NB4 (cell line): ENCODE measurements around the gene PDE4A.

Experiments used
- DNase-seq: peaks from one replicate; pipeline ENCODE4 v3.0.0; 2010; ENCODE audit warnings: low read depth
- H3K4me3 ChIP-seq: one replicate; pipeline ENCODE4 v1.5.1; 2011; ENCODE audit warnings: mild to moderate bottlenecking, low read depth, low read length, moderate library complexity
- MAX ChIP-seq: IDR thresholded peaks from 2 replicates; pipeline ENCODE4 v1.6.1; 2011; ENCODE audit warnings: low read depth, low read length
- MYC ChIP-seq: IDR thresholded peaks from 2 replicates; pipeline ENCODE4 v1.6.1; 2011; ENCODE audit warnings: low read depth, low read length
- POLR2A ChIP-seq: IDR thresholded peaks from 2 replicates; pipeline ENCODE4 v1.6.1; 2011; ENCODE audit warnings: mild to moderate bottlenecking; ENCODE audit not compliant: insufficient read length; ENCODE audit errors: extremely low read depth
- TF ChIP-seq, protein P1 (sequence below): IDR thresholded peaks from one replicate; pipeline ENCODE4 v1.5.1; 2012; ENCODE audit warnings: low read depth, low read length

Gene PDE4A

DNA sequence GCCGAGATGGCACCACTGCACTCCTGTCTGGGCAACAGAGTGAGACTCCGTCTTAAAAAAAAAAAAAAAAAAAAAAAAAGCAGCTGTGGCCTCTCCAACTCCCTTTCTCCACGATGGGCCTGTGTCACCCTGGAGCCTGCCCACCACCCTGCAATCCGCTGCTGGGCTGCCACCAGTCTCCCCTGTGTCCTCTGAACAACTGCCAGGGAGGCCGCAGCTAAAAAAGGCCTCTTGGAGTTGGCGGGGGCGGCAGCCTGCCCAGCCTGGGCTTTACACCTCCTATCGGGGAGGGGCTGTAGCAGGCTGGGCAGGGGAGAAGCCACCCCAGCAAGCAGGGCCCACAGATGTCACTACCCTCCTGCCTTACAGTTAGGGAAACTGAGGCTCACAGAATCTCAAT is 20.5 kb upstream of the PDE4A start:
- no peak for DNase-seq
- no peak for TF ChIP-seq POLR2A
- TF ChIP-seq, protein P1, sequence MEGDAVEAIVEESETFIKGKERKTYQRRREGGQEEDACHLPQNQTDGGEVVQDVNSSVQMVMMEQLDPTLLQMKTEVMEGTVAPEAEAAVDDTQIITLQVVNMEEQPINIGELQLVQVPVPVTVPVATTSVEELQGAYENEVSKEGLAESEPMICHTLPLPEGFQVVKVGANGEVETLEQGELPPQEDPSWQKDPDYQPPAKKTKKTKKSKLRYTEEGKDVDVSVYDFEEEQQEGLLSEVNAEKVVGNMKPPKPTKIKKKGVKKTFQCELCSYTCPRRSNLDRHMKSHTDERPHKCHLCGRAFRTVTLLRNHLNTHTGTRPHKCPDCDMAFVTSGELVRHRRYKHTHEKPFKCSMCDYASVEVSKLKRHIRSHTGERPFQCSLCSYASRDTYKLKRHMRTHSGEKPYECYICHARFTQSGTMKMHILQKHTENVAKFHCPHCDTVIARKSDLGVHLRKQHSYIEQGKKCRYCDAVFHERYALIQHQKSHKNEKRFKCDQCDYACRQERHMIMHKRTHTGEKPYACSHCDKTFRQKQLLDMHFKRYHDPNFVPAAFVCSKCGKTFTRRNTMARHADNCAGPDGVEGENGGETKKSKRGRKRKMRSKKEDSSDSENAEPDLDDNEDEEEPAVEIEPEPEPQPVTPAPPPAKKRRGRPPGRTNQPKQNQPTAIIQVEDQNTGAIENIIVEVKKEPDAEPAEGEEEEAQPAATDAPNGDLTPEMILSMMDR: no peak
- no peak for TF ChIP-seq MAX
- no peak overlapping the region for H3K4me3 ChIP-seq

DNA sequence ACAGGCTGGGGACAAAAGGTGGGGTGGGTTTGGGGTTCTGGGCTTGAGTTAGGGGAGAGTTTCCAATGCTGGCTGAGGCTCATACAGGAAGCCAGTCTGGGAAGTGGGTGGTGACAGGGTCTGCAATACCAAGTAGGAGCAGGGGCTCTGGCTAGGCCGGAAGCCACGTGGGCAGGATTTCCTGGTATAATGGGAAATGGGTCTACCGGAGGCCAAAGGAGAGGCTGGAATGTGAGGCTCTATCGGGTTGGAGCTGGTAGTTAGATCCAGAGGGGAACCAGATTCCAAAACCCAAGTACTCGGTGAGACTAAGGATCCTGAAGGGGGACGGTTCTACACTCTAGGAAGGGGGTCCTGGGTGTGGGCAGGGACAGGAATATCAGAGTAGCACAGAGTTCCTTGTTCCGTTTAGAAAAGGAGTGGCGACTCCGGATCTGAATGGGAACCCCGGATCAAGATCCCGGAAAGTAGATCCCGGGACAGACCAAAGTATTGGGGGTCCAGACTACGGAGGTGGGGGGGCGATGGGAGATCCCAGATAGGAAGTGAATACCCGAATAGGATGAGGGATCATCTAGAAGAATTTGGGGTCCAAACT is 17.8 kb upstream of the PDE4A start:
- DNase-seq: peak; percentile 73
- TF ChIP-seq, protein P1: no peak
- peak; percentile 86 for TF ChIP-seq MAX
- H3K4me3 ChIP-seq: peak overlapping the region; percentile 82

- TF ChIP-seq POLR2A (peak; percentile 100), MAX (peak; percentile 92), MYC (peak; percentile 96)
- TF ChIP-seq, protein P1: no peak
- DNase-seq: peak; percentile 100
- H3K4me3 ChIP-seq: peak within 1 kb of the TSS; percentile 82
Measured at GRCh38 chr19:10403137-10404021, 17.0 kb upstream of the PDE4A start, which contains the start of gene CDC37. TSS of gene CDC37 (minus strand) at chr19:10403542. CDS start at chr19:10403479, 63 bp downstream.

DNA sequence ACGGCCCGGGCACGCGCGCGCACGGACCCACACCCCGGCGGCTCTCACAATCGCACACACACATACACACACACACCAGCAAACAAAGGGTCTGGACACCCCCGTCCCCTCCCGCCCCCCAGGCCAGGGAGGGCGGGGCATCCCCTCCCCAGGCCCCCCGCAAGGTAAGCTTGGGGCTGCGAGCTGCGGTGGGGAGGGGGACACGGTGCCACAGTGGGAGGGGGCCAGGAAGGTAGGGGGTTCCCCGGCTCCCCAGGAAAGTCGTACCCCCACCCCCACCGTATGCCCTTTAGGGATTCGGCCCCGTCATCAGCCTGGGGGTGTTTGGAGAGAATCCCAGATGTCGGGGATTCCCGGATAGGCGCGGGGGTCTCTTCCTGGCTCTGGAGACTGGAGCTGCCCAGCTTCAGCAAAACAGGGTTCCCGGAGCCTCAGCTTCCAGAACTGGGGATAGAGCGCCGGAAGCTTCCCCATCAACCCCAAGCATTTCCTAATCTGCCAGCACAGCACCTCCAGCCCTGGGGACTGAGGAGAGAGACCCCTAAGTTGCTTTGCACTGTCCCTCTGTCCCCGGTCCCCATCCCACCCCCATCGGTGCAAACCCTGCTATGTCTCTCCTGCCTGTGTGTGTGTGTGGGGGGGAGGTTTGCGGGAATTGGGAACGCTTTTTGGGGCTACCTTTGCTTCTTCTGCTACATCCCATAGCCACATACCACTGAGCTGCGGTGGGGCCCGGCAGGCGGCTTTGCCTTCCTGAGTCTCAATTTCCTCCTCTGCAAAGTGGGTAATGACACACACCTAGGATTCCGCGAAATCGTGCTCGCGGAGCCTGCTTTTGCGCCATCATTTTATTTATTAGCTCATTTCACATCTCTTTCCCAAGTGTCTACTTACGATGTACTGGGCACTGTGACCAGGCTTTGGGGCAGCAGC is 15.2 kb upstream of the PDE4A start:
- DNase-seq: no peak
- H3K4me3 ChIP-seq: no peak overlapping the region
- no peak for TF ChIP-seq POLR2A
- TF ChIP-seq MYC: no peak
- TF ChIP-seq, protein P1: no peak
- no peak for TF ChIP-seq MAX

- TF ChIP-seq POLR2A (no peak), MYC (no peak), MAX (no peak)
- TF ChIP-seq, protein P1: no peak
- no peak for DNase-seq
- H3K4me3 ChIP-seq: no peak overlapping the region
Measured at GRCh38 chr19:10406191-10406590, 14.1 kb upstream of the PDE4A start.
